Activated naive CD8-positive, alpha-beta T cell treated with anti-CD3 and anti-CD28 coated beads for 36 hours (primary cell): Measurements from ENCODE around the gene CCNDBP1. TPM values are rescaled to one million over a fixed set of nuclear protein-coding genes. Genes with fewer than 3 reads are reported as not detected.

Experiments
- DNase-seq: peaks from one replicate; pipeline ENCODE4 v3.0.0; 2021
- H3K27ac Mint-ChIP-seq: one replicate; pipeline ENCODE4 v1.8.0; 2022; ENCODE audit warnings: mild to moderate bottlenecking, moderate library complexity, mixed read lengths
- H3K27me3 Mint-ChIP-seq: one replicate; pipeline ENCODE4 v1.8.0; 2022; ENCODE audit warnings: mild to moderate bottlenecking, mixed read lengths
- H3K36me3 Mint-ChIP-seq: one replicate; pipeline ENCODE4 v1.8.0; 2021; ENCODE audit warnings: mild to moderate bottlenecking, mixed read lengths
- H3K4me1 Mint-ChIP-seq: one replicate; pipeline ENCODE4 v1.8.0; 2021; ENCODE audit warnings: mixed read lengths
- H3K4me3 Mint-ChIP-seq: one replicate; pipeline ENCODE4 v1.8.0; 2022; ENCODE audit warnings: mild to moderate bottlenecking, moderate library complexity, mixed read lengths
- H3K9me3 Mint-ChIP-seq: one replicate; pipeline ENCODE4 v1.8.0; 2022; ENCODE audit warnings: mixed read lengths
- total RNA-seq, 2 experiments: library from RNA; stranded (reverse); gene quantifications; one replicate each; pipeline ENCODE4 v1.2.3, GENCODE V29; 2021

CCNDBP1 gene
- total RNA-seq, 2 experiments from 2014 or later, result 40.2 to 45.0 TPM

DNA sequence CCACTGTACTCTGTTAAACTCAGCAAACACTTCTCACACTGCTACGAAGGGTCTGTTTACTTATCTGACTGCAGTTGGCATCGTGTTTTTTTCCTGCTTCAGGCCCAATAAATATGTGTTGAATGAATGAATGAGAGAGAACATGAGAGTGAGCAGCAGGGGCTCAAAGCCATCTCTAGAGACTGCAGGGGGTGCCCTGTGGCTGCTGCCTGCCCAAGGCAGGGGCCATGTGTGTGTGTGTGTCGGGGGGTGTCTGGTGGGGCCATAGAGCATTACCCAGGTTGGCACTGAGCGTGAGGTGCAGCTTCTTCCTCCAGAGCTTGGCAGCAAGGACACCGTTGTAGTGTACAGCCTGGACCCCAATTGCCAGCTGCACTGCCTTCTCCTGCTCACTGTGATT is 20.9 kb downstream of the CCNDBP1 start:
- Mint-ChIP-seq H3K4me3 (no peak overlapping the region), H3K36me3 (no peaks in the 10 kb centered on the region), H3K9me3 (no peaks in the 10 kb centered on the region), H3K4me1 (peaks cover 4% of the 10 kb centered on the region), H3K27ac (no peak overlapping the region), H3K27me3 (peaks cover 16% of the 10 kb centered on the region)
- DNase-seq, result no peak

DNA sequence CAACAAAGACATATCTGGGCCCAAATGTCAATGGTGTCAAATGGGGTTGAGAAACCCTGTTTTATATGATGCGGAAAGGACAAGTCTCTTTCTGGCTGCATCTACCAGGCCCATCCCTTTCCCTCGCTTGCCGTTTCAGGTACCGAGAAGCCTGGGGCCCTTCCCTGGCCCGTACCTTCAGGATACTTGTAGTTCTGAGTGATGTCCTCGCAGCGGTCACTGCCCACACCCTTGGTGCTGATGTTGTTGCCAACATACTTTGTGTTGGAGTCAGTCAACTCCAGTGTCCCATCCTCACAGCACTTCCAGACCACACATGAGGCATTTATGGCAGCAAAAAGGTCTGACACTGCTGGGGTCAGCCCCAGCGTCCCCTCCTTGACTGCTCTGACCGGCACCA is 21.8 kb downstream of the CCNDBP1 start:
- Mint-ChIP-seq H3K4me3 (no peak overlapping the region), H3K9me3 (no peaks in the 10 kb centered on the region), H3K36me3 (no peaks in the 10 kb centered on the region), H3K27me3 (peaks cover 16% of the 10 kb centered on the region), H3K4me1 (peaks cover 4% of the 10 kb centered on the region), H3K27ac (no peak overlapping the region)
- DNase-seq, result no peak

DNA sequence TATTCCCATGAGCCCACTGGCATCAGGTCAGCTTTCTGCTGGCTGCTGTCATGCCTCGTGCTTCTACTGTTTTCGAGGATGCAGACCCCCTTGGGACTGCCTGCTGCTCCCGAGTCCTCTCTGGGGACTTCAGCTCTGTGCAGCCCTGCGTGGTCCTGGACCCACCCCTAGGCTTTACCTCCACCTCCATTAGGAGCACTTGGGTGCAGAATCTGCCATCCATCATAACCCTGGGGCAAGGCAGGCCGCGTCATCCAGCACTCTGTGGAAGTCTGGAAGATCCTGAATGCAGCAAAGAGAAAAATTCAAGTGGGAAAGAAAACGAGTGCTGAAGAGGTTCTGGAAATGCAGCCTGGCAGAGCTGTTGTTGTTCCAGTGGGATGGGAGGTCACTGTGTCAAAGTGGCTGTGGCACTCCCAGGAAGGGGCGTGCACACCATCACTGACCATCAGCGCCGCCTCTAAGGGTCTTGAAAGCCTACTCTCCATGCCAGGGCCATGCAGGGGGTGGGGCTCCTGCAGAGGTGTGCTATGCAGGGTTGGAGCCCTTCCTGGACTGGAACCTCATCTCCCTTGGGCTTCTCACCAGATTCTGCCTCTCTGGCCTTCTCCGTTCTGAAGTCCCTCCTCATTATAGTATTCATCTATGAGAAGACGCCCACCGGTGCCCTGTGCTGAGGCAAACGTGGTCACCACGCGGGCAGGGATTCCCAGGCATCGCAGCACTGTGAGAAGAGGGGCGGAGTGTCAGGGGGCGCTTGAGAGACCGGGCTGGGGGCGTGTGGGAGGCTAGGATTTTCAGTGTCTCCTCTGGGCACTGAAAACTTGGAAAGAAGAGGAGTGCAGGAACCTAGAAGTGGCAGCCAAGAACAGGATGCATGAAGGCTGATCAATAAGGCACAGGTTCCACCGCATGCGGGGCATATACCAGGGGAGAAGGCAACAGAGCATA is 23.1 kb downstream of the CCNDBP1 start:
- DNase-seq, result no peak
- Mint-ChIP-seq H3K9me3 (no peaks in the 10 kb centered on the region), H3K4me3 (no peak overlapping the region), H3K27ac (no peak overlapping the region), H3K4me1 (peaks cover 4% of the 10 kb centered on the region), H3K36me3 (no peaks in the 10 kb centered on the region), H3K27me3 (peaks cover 16% of the 10 kb centered on the region)

DNA sequence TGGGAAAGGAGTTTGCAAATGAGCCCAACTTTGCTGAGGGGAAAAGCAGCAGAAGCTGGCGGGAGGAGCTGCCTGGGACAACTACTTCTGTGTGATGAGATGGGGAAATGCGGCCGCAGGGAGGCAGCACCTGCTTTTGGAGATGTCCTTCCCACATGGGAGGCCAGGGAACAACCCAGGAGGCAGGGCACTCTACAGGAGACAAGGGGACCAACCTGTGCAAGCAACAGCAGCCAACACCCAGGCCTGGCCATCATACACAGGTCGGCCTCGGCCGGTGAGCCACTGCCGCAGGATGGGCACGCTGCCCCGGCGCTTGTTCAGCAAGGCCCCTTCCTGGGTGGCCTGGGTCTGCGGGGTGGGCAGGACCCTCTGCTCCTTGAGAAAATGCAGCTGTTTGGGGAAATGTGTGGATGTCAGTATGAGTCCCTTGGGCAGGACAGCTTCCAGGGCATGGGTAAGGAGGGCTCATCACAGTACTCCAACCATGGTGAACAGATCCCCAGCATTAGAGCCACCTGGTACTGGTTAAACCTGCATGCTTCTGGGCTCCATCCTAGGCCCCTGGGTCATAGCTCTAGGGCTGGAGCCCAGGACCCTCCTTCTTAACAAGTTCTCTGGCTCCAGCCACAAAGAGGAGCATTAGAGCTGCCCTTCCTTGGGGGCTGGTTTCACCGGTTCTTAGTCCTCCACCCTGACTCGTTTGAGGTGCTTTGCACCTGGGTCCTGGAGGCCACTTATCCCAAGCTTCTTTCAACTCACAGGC is 24.0 kb downstream of the CCNDBP1 start:
- Mint-ChIP-seq H3K27me3 (peaks cover 16% of the 10 kb centered on the region), H3K27ac (no peak overlapping the region), H3K9me3 (no peaks in the 10 kb centered on the region), H3K36me3 (no peaks in the 10 kb centered on the region), H3K4me1 (peaks cover 3% of the 10 kb centered on the region), H3K4me3 (no peak overlapping the region)
- DNase-seq, result no peak

DNA sequence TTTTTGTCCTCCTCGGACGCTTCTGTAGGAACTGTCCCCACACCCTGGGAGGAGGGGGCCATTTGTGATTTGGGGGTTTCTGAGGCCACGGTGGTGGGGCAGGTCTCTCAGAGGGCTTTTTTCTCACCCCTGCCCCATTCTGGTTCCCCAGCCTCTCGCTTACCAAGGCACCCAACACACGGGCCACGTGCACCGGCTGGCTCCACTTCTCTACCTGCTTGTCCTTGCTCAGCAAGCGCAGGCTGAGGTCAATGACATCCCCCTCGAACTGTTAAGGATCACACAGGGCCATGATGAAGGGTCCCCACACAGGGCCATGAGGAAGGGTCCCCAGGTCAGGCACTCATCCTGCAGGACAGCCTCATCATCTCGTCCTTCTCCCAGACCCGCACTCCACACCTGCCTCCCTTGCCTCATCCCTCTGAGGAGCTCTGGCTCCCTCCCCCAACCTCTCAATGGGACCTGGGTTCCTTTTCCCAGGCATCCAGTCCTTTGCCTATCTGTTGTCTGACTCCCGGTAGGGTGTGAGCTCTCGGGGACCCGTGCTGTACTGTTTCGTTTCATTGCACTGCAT is 25.1 kb downstream of the CCNDBP1 start:
- Mint-ChIP-seq H3K4me1 (no peaks in the 10 kb centered on the region), H3K36me3 (no peaks in the 10 kb centered on the region), H3K27me3 (peaks cover 16% of the 10 kb centered on the region), H3K9me3 (no peaks in the 10 kb centered on the region), H3K4me3 (no peak overlapping the region), H3K27ac (no peak overlapping the region)
- DNase-seq, result no peak

DNA sequence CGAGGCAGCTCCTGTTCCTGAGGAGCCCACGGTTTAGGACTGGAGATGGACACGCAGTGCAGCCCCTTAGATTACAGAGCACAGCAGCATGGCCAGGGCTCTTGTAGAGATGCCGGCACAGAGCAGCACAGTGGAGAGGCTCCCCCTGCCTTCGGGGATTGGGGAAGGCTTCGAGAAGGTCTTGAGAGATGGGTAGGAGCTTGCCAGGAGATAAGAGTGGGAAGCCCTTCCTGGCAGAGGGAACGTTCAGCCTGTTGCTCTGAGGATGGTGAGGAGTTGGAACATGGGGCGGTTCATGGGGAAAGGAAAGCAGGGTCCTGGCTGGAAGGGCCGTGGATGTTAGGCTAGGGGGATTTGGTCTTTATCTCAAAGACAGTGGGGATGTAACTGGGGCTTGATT is 25.6 kb downstream of the CCNDBP1 start:
- H3K27ac Mint-ChIP-seq, result no peak overlapping the region
- H3K4me1 Mint-ChIP-seq, result no peaks in the 10 kb centered on the region
- no peak for DNase-seq
- H3K4me3 Mint-ChIP-seq, result no peak overlapping the region
- no peaks in the 10 kb centered on the region for H3K9me3 Mint-ChIP-seq
- peaks cover 16% of the 10 kb centered on the region for H3K27me3 Mint-ChIP-seq
- H3K36me3 Mint-ChIP-seq, result no peaks in the 10 kb centered on the region

DNA sequence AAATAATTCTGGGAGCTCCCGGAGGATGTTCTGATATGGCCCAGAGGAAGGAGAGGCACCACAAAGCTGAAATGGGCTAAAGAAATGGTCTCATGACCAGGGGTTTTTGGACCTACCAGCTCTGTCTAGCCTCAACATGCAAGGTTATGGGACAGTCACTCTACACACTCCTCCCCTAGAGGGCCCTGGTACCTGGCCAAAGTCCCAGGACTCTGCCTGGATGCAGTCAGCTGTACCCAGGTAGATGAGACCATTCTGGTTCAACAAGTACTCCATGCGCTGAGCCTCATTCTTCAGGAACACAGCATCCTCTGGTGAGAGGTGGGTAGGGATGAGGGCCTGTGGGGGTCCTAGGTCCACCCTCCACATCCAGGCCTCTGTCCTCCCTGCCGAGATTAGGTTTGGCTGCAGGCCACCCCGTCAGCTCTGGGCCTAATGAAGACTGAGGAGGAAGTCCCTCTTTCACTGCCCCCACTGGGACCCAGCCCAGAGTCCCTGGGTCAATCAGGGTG is 26.1 kb downstream of the CCNDBP1 start:
- H3K9me3 Mint-ChIP-seq, result no peaks in the 10 kb centered on the region
- no peaks in the 10 kb centered on the region for H3K4me1 Mint-ChIP-seq
- DNase-seq, result no peak
- no peak overlapping the region for H3K4me3 Mint-ChIP-seq
- no peak overlapping the region for H3K27ac Mint-ChIP-seq
- H3K36me3 Mint-ChIP-seq, result no peaks in the 10 kb centered on the region
- peaks cover 16% of the 10 kb centered on the region for H3K27me3 Mint-ChIP-seq

DNA sequence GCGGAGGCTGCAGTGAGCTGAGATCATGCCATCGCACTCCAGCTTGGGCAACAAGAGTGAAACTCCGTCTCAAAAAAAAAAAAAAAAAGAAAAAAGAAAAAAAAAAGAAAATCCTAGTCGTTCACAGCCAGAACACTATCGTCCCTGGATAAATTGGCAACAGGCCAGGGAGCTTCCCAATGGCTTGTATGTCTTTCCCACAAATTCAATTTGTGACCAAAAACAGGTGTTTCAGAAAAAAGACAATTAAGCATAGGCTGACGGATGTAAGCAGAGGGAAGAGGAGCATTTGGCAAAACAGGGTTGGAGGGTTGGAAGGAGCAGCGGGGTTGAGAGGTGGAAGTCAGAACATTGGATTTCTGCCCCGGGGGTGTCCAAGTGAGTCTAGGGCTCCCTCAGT is 27.1 kb downstream of the CCNDBP1 start:
- Mint-ChIP-seq H3K36me3 (no peaks in the 10 kb centered on the region), H3K27me3 (peaks cover 16% of the 10 kb centered on the region), H3K4me3 (no peak overlapping the region), H3K4me1 (no peaks in the 10 kb centered on the region), H3K9me3 (no peaks in the 10 kb centered on the region), H3K27ac (no peak overlapping the region)
- no peak for DNase-seq

DNA sequence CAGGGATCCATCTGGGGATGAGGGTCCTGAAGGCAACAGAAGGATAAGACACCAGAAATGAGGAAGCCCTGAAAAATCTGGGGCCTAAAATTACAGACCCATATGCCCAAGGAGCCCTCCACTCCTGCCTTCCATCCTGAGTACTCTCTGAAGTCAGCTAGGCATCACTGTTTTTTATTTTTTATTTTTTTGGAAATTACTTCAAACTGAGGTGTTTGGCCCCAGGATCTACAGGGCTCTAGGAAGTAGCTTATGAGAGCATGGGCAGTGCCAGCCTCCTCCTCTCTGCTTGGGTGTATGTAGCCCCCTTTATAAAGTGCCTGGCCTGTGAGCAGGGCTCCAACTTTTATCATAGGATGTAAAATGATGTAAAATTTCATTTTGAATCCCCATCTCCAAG is 27.7 kb downstream of the CCNDBP1 start:
- Mint-ChIP-seq H3K4me3 (no peak overlapping the region), H3K27me3 (peaks cover 16% of the 10 kb centered on the region), H3K9me3 (no peaks in the 10 kb centered on the region), H3K36me3 (no peaks in the 10 kb centered on the region), H3K27ac (no peak overlapping the region), H3K4me1 (no peaks in the 10 kb centered on the region)
- DNase-seq, result no peak

DNA sequence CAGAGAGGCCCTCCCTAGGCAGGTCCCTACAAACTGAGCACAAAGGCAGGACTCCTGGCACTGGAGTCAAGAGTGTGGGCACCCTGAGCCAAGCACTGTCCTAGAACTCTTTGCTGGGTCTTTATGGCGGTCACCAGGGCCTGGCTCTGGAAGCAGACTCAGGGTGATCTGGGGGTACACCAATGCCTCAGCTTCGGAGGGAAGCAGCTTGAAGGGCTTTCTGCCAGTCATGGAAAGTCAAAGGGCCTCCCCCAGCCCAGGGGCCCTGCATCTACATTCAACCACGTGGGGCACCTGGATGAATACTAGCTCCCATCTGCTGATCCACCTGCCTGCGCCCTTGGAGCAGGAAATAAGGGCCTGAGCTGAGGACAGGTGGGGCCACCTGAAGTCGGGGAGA is 28.3 kb downstream of the CCNDBP1 start:
- Mint-ChIP-seq H3K27ac (no peak overlapping the region), H3K9me3 (no peaks in the 10 kb centered on the region), H3K36me3 (no peaks in the 10 kb centered on the region), H3K4me3 (no peak overlapping the region), H3K4me1 (no peaks in the 10 kb centered on the region), H3K27me3 (peaks cover 16% of the 10 kb centered on the region)
- no peak for DNase-seq

DNA sequence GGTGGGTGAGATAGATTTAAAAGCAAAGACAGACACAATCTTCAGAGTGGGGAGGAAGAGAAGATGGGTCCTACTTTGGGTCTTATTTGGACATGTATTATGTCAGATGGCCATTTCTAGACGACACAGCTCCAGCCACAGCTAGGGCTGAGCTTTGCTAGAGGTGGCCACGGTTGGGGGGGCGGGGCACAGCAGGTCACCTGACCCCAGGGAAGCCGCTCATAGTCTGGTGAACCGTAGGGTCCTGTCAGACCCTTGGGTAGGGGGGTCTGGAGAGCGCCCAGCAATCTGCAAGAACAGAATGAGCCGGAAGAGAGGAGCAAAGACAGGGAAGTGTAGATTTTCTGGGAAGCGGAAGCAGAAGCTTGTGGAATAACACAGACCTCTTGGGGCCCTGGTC is 29.0 kb downstream of the CCNDBP1 start:
- no peak overlapping the region for H3K4me3 Mint-ChIP-seq
- no peak for DNase-seq
- H3K36me3 Mint-ChIP-seq, result no peaks in the 10 kb centered on the region
- H3K27ac Mint-ChIP-seq, result no peak overlapping the region
- no peaks in the 10 kb centered on the region for H3K4me1 Mint-ChIP-seq
- H3K9me3 Mint-ChIP-seq, result no peaks in the 10 kb centered on the region
- peaks cover 12% of the 10 kb centered on the region for H3K27me3 Mint-ChIP-seq

DNA sequence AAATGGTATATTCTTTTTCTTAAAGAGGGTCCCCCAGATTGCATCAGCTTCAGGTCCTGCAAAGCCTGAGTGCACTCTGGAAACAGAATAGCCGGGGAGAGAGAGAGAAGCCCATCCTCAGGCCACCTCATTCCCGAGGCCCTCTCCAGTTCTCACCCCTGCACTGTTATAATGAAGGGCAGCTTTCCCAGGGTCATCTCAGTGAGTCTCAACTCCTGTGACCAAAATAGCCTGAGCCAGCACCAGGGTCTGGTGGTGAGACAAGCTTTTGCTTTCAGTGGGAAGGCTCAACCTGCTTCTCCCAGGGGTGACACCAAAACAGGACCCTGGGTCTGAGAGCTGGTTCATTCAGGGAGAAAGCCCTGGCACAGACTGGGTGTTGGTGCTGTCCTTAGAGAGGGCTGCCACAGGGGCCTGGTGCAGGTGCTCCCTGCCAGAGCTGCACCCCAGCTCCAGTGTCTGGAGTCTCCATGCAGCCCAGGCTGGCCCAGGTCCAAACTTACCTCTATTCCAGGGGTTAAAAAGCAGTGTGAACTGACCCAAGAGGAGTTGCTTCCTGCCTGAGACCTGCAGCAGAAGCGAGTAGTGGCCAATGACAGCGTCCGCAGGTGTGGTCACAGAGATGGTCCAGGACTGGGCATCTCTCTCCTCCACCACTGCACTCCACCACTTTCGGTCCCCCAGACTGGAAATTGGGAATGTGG is 29.5 kb downstream of the CCNDBP1 start:
- Mint-ChIP-seq H3K27ac (no peak overlapping the region), H3K9me3 (no peaks in the 10 kb centered on the region), H3K4me1 (no peaks in the 10 kb centered on the region), H3K27me3 (peaks cover 10% of the 10 kb centered on the region), H3K36me3 (no peaks in the 10 kb centered on the region), H3K4me3 (no peak overlapping the region)
- DNase-seq, result no peak

DNA sequence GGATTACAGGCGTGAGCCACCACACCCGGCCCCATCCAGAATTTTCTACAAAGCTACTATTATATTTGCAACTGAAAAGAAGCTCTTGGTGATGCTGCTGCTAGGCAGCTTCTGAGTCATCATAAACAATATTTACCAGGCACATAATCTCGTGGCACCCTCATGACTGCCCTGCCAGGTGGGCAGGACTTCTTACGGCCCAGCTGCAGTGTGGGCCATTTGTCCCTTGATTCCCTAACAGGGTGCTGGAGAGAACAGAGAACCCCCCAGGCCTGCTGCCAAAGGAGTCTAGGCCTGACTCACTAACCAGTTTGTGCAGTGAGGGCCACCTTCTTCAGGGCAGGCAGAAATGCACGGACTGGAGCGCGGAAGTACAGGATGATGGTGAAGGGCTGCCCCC is 30.8 kb downstream of the CCNDBP1 start:
- Mint-ChIP-seq H3K4me1 (no peaks in the 10 kb centered on the region), H3K4me3 (no peak overlapping the region), H3K27me3 (peaks cover 4% of the 10 kb centered on the region), H3K36me3 (no peaks in the 10 kb centered on the region), H3K9me3 (no peaks in the 10 kb centered on the region), H3K27ac (no peak overlapping the region)
- no peak for DNase-seq

DNA sequence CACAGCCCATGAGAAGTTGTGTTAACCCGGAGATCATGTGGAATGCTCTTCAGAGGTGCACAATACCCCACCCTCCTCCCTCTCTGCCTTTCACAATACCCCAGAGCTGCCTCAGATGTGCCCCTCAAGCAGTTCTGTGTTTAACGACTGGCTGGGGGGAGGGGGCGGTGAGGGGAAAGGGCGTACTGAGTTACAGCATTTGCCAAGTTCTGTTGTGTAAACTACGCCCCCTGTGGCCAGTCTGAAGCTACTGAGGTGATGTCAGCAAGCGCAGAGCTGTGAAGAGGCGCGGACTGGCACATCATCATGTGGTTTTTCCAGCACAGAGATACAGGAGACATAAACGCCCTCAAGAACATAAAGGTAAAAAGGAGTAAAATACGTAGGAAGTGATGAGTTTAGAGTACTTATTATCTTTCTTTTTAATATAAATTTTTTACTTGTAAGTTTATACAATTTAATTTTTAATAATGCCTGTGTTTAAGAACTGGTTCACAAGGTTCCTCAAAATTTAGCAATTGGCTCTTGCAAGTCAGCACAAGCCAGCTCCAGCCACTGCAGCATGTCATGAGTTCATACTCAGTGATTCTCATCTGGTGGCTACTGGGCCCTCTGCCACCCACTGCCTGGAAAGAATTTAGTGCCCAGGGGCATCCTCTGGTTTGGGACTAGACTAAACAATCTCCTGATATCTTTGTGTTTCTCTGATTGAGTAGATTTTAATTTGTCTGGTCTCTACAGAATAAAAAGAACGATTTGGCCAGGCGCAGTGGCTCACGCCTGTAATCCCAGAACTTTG is 33.9 kb downstream of the CCNDBP1 start:
- Mint-ChIP-seq H3K36me3 (no peaks in the 10 kb centered on the region), H3K27ac (no peak overlapping the region)
- no peak for DNase-seq

More for the DNA sequence above, 33.9 kb downstream of the CCNDBP1 start:
- H3K4me1 Mint-ChIP-seq, result no peaks in the 10 kb centered on the region
- H3K27me3 Mint-ChIP-seq, result peaks cover 12% of the 10 kb centered on the region
- H3K9me3 Mint-ChIP-seq, result no peaks in the 10 kb centered on the region
- no peak overlapping the region for H3K4me3 Mint-ChIP-seq
